ENCODE measurements around the gene HDGFL2.

The HDGFL2 gene

DNA sequence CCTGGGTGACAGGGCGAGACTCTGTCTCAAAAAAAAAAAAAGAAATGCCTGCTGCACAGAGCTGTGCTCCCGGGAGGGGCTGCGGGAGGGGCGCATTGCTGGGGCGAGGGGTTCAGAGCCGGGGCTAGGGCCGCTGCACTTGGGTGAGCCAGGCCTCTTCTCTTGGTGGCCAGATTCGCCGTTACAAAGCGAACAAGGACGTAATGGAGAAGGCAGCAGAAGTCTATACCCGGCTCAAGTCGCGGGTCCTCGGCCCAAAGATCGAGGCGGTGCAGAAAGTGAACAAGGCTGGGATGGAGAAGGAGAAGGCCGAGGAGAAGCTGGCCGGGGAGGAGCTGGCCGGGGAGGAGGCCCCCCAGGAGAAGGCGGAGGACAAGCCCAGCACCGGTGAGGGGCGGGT lies 27.2 kb downstream of the HDGFL2 start:
- Histone ChIP-seq H2AFZ (ENCODE audit: low read depth) (no peak overlapping the region), H3K27ac (no peak overlapping the region), H3K79me2 (ENCODE audit: insufficient read depth, low read depth) (no peaks in the 10 kb centered on the region), H3K4me1 (ENCODE audit: low read depth, poor library complexity, severe bottlenecking) (no peaks in the 10 kb centered on the region), H3K27me3 (ENCODE audit: insufficient read depth, low read depth) (no peaks in the 10 kb centered on the region), H3K9ac (no peak overlapping the region), H3K4me3 (IDR thresholded peaks at IDR 0.05; ENCODE audit: insufficient read depth, low read depth, low read length) (no peak overlapping the region), H3K36me3 (ENCODE audit: insufficient read depth) (no peaks in the 10 kb centered on the region), H3K4me2 (no peak overlapping the region), H4K20me1 (ENCODE audit: insufficient read depth) (no peaks in the 10 kb centered on the region)
- TF ChIP-seq, protein P1, sequence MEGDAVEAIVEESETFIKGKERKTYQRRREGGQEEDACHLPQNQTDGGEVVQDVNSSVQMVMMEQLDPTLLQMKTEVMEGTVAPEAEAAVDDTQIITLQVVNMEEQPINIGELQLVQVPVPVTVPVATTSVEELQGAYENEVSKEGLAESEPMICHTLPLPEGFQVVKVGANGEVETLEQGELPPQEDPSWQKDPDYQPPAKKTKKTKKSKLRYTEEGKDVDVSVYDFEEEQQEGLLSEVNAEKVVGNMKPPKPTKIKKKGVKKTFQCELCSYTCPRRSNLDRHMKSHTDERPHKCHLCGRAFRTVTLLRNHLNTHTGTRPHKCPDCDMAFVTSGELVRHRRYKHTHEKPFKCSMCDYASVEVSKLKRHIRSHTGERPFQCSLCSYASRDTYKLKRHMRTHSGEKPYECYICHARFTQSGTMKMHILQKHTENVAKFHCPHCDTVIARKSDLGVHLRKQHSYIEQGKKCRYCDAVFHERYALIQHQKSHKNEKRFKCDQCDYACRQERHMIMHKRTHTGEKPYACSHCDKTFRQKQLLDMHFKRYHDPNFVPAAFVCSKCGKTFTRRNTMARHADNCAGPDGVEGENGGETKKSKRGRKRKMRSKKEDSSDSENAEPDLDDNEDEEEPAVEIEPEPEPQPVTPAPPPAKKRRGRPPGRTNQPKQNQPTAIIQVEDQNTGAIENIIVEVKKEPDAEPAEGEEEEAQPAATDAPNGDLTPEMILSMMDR (conservative IDR thresholded peaks at IDR 0.05; ENCODE audit: low read depth, low read length) = no peak

DNA sequence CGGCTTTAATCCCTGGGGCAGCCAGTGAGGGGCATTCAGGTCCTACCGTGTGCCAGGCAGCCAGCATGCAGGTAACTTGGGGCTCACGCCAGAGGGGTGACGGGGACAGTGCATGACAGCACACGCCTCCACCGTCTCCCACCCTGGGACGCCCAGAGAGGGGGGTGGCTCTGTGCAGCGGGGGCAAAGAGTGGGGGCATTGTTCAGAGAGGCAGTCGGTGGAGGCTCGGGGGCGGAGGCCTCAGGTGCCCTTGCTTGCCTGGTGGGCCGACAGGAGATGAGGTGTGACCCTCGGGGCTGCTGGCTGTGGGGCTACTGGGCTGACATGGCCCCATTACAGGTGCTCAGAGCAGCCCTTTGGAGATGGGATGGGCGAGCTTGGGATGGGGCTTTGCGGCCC lies 27.8 kb downstream of the HDGFL2 start:
- TF ChIP-seq, protein P1 (conservative IDR thresholded peaks at IDR 0.05; ENCODE audit: low read depth, low read length) = no peak
- Histone ChIP-seq H3K4me3 (IDR thresholded peaks at IDR 0.05; ENCODE audit: insufficient read depth, low read depth, low read length) (no peak overlapping the region), H3K27ac (no peak overlapping the region), H3K27me3 (ENCODE audit: insufficient read depth, low read depth) (no peaks in the 10 kb centered on the region), H3K4me2 (no peak overlapping the region), H3K4me1 (ENCODE audit: low read depth, poor library complexity, severe bottlenecking) (no peaks in the 10 kb centered on the region), H4K20me1 (ENCODE audit: insufficient read depth) (no peaks in the 10 kb centered on the region), H3K79me2 (ENCODE audit: insufficient read depth, low read depth) (no peaks in the 10 kb centered on the region), H2AFZ (ENCODE audit: low read depth) (no peak overlapping the region), H3K9ac (no peak overlapping the region), H3K36me3 (ENCODE audit: insufficient read depth) (no peaks in the 10 kb centered on the region)

DNA sequence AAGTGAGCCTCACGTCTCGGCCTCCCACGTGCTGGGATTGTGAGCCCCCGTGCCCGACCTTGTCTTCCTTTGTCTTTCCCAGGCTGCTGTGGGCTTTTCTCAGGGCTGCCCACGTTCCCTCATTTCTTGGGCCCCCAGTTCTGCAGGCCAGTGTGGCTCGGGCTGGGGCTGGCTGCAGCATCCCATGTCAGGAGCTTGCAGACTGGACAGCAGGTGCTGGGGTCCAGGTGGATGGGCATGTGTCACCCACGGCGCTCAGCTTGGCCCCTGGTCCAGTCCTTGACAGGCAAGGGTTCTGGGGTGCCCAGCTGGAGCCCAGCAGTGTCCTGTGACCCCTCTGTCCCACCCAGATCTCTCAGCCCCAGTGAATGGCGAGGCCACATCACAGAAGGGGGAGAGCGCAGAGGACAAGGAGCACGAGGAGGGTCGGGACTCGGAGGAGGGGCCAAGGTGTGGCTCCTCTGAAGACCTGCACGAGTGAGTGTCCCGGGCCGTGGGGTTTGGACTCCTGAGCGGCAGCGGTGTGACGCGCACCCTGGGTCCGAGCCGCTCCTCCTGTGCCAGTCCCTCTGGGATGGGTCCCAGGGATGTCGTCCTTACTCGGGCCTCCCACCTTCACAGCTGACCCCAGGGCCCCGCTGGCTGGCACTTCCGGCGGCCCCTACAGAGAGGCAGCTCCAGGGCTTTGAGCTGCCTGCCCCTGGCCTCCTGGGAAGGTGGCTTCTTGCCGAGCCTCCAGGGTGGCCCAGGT lies 28.9 kb downstream of the HDGFL2 start:
- Histone ChIP-seq H3K27me3 (ENCODE audit: insufficient read depth, low read depth) (no peaks in the 10 kb centered on the region), H4K20me1 (ENCODE audit: insufficient read depth) (no peaks in the 10 kb centered on the region), H3K79me2 (ENCODE audit: insufficient read depth, low read depth) (no peaks in the 10 kb centered on the region), H3K4me3 (IDR thresholded peaks at IDR 0.05; ENCODE audit: insufficient read depth, low read depth, low read length) (no peak overlapping the region), H3K4me1 (ENCODE audit: low read depth, poor library complexity, severe bottlenecking) (no peaks in the 10 kb centered on the region), H3K36me3 (ENCODE audit: insufficient read depth) (no peaks in the 10 kb centered on the region), H2AFZ (ENCODE audit: low read depth) (no peak overlapping the region), H3K9ac (no peak overlapping the region), H3K4me2 (no peak overlapping the region), H3K27ac (no peak overlapping the region)
- TF ChIP-seq, protein P1 (conservative IDR thresholded peaks at IDR 0.05; ENCODE audit: low read depth, low read length) = no peak

DNA sequence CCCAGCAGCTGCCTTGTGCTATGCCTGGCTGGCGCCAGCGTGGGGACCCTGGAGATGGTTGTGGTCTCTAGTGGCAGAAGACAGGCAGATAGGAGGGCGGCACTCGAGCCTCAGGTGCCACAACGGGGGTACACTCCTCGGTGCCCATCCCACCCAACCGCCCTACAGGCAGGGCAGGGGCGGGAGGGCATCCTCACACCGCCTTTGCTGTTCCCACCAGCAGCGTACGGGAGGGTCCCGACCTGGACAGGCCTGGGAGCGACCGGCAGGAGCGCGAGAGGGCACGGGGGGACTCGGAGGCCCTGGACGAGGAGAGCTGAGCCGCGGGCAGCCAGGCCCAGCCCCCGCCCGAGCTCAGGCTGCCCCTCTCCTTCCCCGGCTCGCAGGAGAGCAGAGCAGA lies 29.6 kb downstream of the HDGFL2 start:
- no peaks in the 10 kb centered on the region for H4K20me1 ChIP-seq (ENCODE audit: insufficient read depth)
- H3K4me1 ChIP-seq (ENCODE audit: low read depth, poor library complexity, severe bottlenecking) = no peaks in the 10 kb centered on the region
- H3K36me3 ChIP-seq (ENCODE audit: insufficient read depth) = no peaks in the 10 kb centered on the region
- no peak overlapping the region for H3K27ac ChIP-seq
- H3K4me2 ChIP-seq = no peak overlapping the region
- H3K9ac ChIP-seq = no peak overlapping the region
- no peak overlapping the region for H3K4me3 ChIP-seq (IDR thresholded peaks at IDR 0.05; ENCODE audit: insufficient read depth, low read depth, low read length)
- no peak overlapping the region for H2AFZ ChIP-seq (ENCODE audit: low read depth)
- TF ChIP-seq, protein P1 (conservative IDR thresholded peaks at IDR 0.05; ENCODE audit: low read depth, low read length) = no peak
- no peaks in the 10 kb centered on the region for H3K27me3 ChIP-seq (ENCODE audit: insufficient read depth, low read depth)
- no peaks in the 10 kb centered on the region for H3K79me2 ChIP-seq (ENCODE audit: insufficient read depth, low read depth)
